ENCODE measurements around the gene TOGARAM2. TPM values are rescaled to one million over a fixed set of nuclear protein-coding genes. Genes with fewer than 3 reads are reported as not detected.

Gene TOGARAM2
- total and polyA plus RNA-seq, 2 experiments from 2014 or later: not detected

GRCh38 chr2:29025711-29026110 is 44.6 kb downstream of the TOGARAM2 start:
- DNase-seq: no peak
- no peaks in the 10 kb centered on the region for H3K9me2 ChIP-seq (ENCODE audit: insufficient read depth)
- no peak overlapping the region for H3K4me3 ChIP-seq
- in situ Hi-C loops (cut with MboI): no loop called here
- no peaks in the 10 kb centered on the region for H3F3A ChIP-seq (ENCODE audit: insufficient read depth)
- H3K79me2 ChIP-seq (ENCODE audit: insufficient read depth): no peaks in the 10 kb centered on the region
- H4K20me1 ChIP-seq (ENCODE audit: insufficient read depth): no peaks in the 10 kb centered on the region
- H2AFZ ChIP-seq: no peak overlapping the region
- 0 out of 2 replicates have a peak, but pooled peaks cover 2% of the 10 kb centered on the region for H3K27me3 ChIP-seq (replicated peaks; ENCODE audit: insufficient read depth)
- H3K9me3 ChIP-seq (ENCODE audit: low read depth): no peaks in the 10 kb centered on the region
- no peaks in the 10 kb centered on the region for H3K36me3 ChIP-seq (ENCODE audit: low read depth)
- H3K9ac ChIP-seq: no peak overlapping the region
- H3K4me1 ChIP-seq (ENCODE audit: insufficient read depth): no peaks in the 10 kb centered on the region
- 64 to 70% methylated on average over 3 of the region's 3 CpGs for WGBS, 2 experiments (ENCODE audit: low coverage in 1 of 2, low lambda C conversion rate in 2 of 2, missing lambda C conversion rate in 2 of 2)
- H3K4me2 ChIP-seq (ENCODE audit: unreplicated experiment): no peak overlapping the region
- H3K27ac ChIP-seq: no peak overlapping the region
- no peak for TF ChIP-seq EZH2 (IDR thresholded peaks at IDR 0.05; ENCODE audit: insufficient read depth, poor library complexity, severe bottlenecking)
- TF ChIP-seq EZH2phosphoT487 (IDR thresholded peaks at IDR 0.05; ENCODE audit: insufficient read depth, low read depth): no peak

GRCh38 chr2:29031046-29031445 is 49.9 kb downstream of the TOGARAM2 start:
- no peak for DNase-seq
- no peaks in the 10 kb centered on the region for H3K79me2 ChIP-seq (ENCODE audit: insufficient read depth)
- H3K36me3 ChIP-seq (ENCODE audit: low read depth): no peaks in the 10 kb centered on the region
- no peaks in the 10 kb centered on the region for H3F3A ChIP-seq (ENCODE audit: insufficient read depth)
- H3K27ac ChIP-seq: no peak overlapping the region
- no peaks in the 10 kb centered on the region for H3K9me2 ChIP-seq (ENCODE audit: insufficient read depth)
- no peaks in the 10 kb centered on the region for H3K9me3 ChIP-seq (ENCODE audit: low read depth)
- TF ChIP-seq EZH2phosphoT487 (IDR thresholded peaks at IDR 0.05; ENCODE audit: insufficient read depth, low read depth) (no peak), EZH2 (IDR thresholded peaks at IDR 0.05; ENCODE audit: insufficient read depth, poor library complexity, severe bottlenecking) (no peak)
- no peak overlapping the region for H3K4me2 ChIP-seq (ENCODE audit: unreplicated experiment)
- no peak overlapping the region for H3K9ac ChIP-seq
- peaks cover 11% of the 10 kb centered on the region for H3K4me1 ChIP-seq (ENCODE audit: insufficient read depth)
- in situ Hi-C loops (cut with MboI): no loop called here
- no peak overlapping the region for H3K4me3 ChIP-seq
- H3K27me3 ChIP-seq (replicated peaks; ENCODE audit: insufficient read depth): no peaks in the 10 kb centered on the region
- H2AFZ ChIP-seq: no peak overlapping the region
- H4K20me1 ChIP-seq (ENCODE audit: insufficient read depth): no peaks in the 10 kb centered on the region

- Histone ChIP-seq H3K27ac (no peak overlapping the region), H3K9me3 (ENCODE audit: low read depth) (no peaks in the 10 kb centered on the region), H3K4me3 (no peak overlapping the region), H3F3A (ENCODE audit: insufficient read depth) (no peaks in the 10 kb centered on the region), H3K79me2 (ENCODE audit: insufficient read depth) (no peaks in the 10 kb centered on the region), H3K4me1 (ENCODE audit: insufficient read depth) (peaks cover 11% of the 10 kb centered on the region), H3K9ac (no peak overlapping the region), H3K36me3 (ENCODE audit: low read depth) (no peaks in the 10 kb centered on the region), H3K4me2 (ENCODE audit: unreplicated experiment) (no peak overlapping the region), H4K20me1 (ENCODE audit: insufficient read depth) (no peaks in the 10 kb centered on the region), H3K27me3 (replicated peaks; ENCODE audit: insufficient read depth) (no peaks in the 10 kb centered on the region), H2AFZ (no peak overlapping the region), H3K9me2 (ENCODE audit: insufficient read depth) (no peaks in the 10 kb centered on the region)
- TF ChIP-seq EZH2phosphoT487 (IDR thresholded peaks at IDR 0.05; ENCODE audit: insufficient read depth, low read depth) (no peak), EZH2 (IDR thresholded peaks at IDR 0.05; ENCODE audit: insufficient read depth, poor library complexity, severe bottlenecking) (no peak)
- no peak for DNase-seq
- WGBS, 2 experiments (ENCODE audit: low coverage in 1 of 2, low lambda C conversion rate in 2 of 2, missing lambda C conversion rate in 2 of 2): 88 to 90% methylated on average over 5 of the region's 5 CpGs
- in situ Hi-C loops (cut with MboI): no loop called here
Observed at GRCh38 chr2:29032189-29032588, 51.1 kb downstream of the TOGARAM2 start.

GRCh38 chr2:29033172-29033571 is 52.1 kb downstream of the TOGARAM2 start:
- in situ Hi-C loops (cut with MboI): no loop called here
- peaks cover 11% of the 10 kb centered on the region for H3K4me1 ChIP-seq (ENCODE audit: insufficient read depth)
- TF ChIP-seq EZH2 (IDR thresholded peaks at IDR 0.05; ENCODE audit: insufficient read depth, poor library complexity, severe bottlenecking) (no peak), EZH2phosphoT487 (IDR thresholded peaks at IDR 0.05; ENCODE audit: insufficient read depth, low read depth) (no peak)
- no peaks in the 10 kb centered on the region for H4K20me1 ChIP-seq (ENCODE audit: insufficient read depth)
- H3K27ac ChIP-seq: no peak overlapping the region
- H3K36me3 ChIP-seq (ENCODE audit: low read depth): no peaks in the 10 kb centered on the region
- peak overlapping the region; percentile 53; the same call in 1 of the 2 replicates for H2AFZ ChIP-seq
- H3K79me2 ChIP-seq (ENCODE audit: insufficient read depth): no peaks in the 10 kb centered on the region
- H3K9me3 ChIP-seq (ENCODE audit: low read depth): no peaks in the 10 kb centered on the region
- WGBS, 2 experiments (ENCODE audit: low coverage in 1 of 2, low lambda C conversion rate in 2 of 2, missing lambda C conversion rate in 2 of 2): 60 to 63% methylated on average over 2 of the region's 2 CpGs
- peak; percentile 35 for DNase-seq
- no peak overlapping the region for H3K4me2 ChIP-seq (ENCODE audit: unreplicated experiment)
- H3K4me3 ChIP-seq: no peak overlapping the region
- H3K9me2 ChIP-seq (ENCODE audit: insufficient read depth): no peaks in the 10 kb centered on the region
- no peaks in the 10 kb centered on the region for H3F3A ChIP-seq (ENCODE audit: insufficient read depth)
- no peak overlapping the region for H3K9ac ChIP-seq
- no peaks in the 10 kb centered on the region for H3K27me3 ChIP-seq (replicated peaks; ENCODE audit: insufficient read depth)

GRCh38 chr2:29033656-29034055 is 52.6 kb downstream of the TOGARAM2 start:
- H3K79me2 ChIP-seq (ENCODE audit: insufficient read depth): no peaks in the 10 kb centered on the region
- no peak for TF ChIP-seq EZH2 (IDR thresholded peaks at IDR 0.05; ENCODE audit: insufficient read depth, poor library complexity, severe bottlenecking)
- no peak for TF ChIP-seq EZH2phosphoT487 (IDR thresholded peaks at IDR 0.05; ENCODE audit: insufficient read depth, low read depth)
- H3K27ac ChIP-seq: no peak overlapping the region
- DNase-seq: peak; percentile 58
- no peak overlapping the region for H2AFZ ChIP-seq
- H3K9me2 ChIP-seq (ENCODE audit: insufficient read depth): no peaks in the 10 kb centered on the region
- no peaks in the 10 kb centered on the region for H3K27me3 ChIP-seq (replicated peaks; ENCODE audit: insufficient read depth)
- in situ Hi-C loops (cut with MboI): no loop called here
- H3K9me3 ChIP-seq (ENCODE audit: low read depth): no peaks in the 10 kb centered on the region
- H4K20me1 ChIP-seq (ENCODE audit: insufficient read depth): no peaks in the 10 kb centered on the region
- no peak overlapping the region for H3K4me3 ChIP-seq
- H3K9ac ChIP-seq: no peak overlapping the region
- no peaks in the 10 kb centered on the region for H3K36me3 ChIP-seq (ENCODE audit: low read depth)
- no peak overlapping the region for H3K4me2 ChIP-seq (ENCODE audit: unreplicated experiment)
- WGBS, 2 experiments (ENCODE audit: low coverage in 1 of 2, low lambda C conversion rate in 2 of 2, missing lambda C conversion rate in 2 of 2): 38 to 44% methylated on average over 6 of the region's 6 CpGs
- no peaks in the 10 kb centered on the region for H3F3A ChIP-seq (ENCODE audit: insufficient read depth)
- peaks cover 11% of the 10 kb centered on the region for H3K4me1 ChIP-seq (ENCODE audit: insufficient read depth)

Data from GM23248 (cell line).